Motor neuron (in vitro differentiated cells): ENCODE measurements around the gene MYOM1. TPM values are rescaled to one million over a fixed set of nuclear protein-coding genes. Genes with fewer than 3 reads are reported as not detected.
A peak's percentile ranks its signal among the peaks of the same experiment; 100 is the strongest.

Experiments used
- ATAC-seq, 8 experiments: fragments of 200-7000 bp; cut with Tn5 transposase; replicated peaks in 6 of 8; 2 replicates each; pipeline ENCODE4 v1.8.0; 2021; ENCODE audit warnings: mild to moderate bottlenecking in 8 of 8, moderate library complexity in 8 of 8
- H3K27ac ChIP-seq, 2 donors: fragments of 250-450 bp; sonication (Bioruptor Pico); 2 replicates each; pipeline ENCODE4 v1.9.0; 2021; ENCODE audit warnings: antibody characterized with exemption in 2 of 2, mild to moderate bottlenecking in 2 of 2, moderate library complexity in 1 of 2
- H3K4me1 ChIP-seq, 2 donors: fragments of 250-450 bp; sonication (Bioruptor Pico); replicated peaks in 1 of 2; 2 replicates each; pipeline ENCODE4 v1.6.1; 2021; ENCODE audit warnings: antibody characterized with exemption in 2 of 2, mild to moderate bottlenecking in 2 of 2, moderate library complexity in 1 of 2
- H3K4me3 ChIP-seq, 5 donors: fragments of 250-450 bp; sonication (Bioruptor Pico); 2 replicates each; pipeline ENCODE4 v1.9.0; 2021; ENCODE audit warnings: antibody characterized with exemption in 5 of 5, mild to moderate bottlenecking in 5 of 5, moderate library complexity in 4 of 5
- WGBS, 10 experiments: fragments of 450-650 bp; shearing (Covaris generic); methylation state at CpG; one replicate each; pipeline ENCODE4 v1.0.0; 2022; 5-methylcytosine and 5-hydroxymethylcytosine counted together
- in situ Hi-C, 9 experiments: fragments of 400-800 bp; cut with MboI; loops; one replicate each; pipeline ENCODE4 v1.15.0; 2021; ENCODE audit warnings: low sequenced_read_pairs in 9 of 9, low pct_unique_long_range_greater_than_20kb in 2 of 9; ENCODE audit not compliant: unreplicated experiment in 9 of 9
- total RNA-seq, 8 experiments: library from RNA; unstranded; fragments of 300-600 nt; gene quantifications; 2 replicates each; pipeline versions ENCODE4 v1.2.3 to v1.2.4, GENCODE V29; 2022

MYOM1 gene
- total RNA-seq, 8 experiments from 2014 or later: 0.42 to 4.4 (median 1.2) TPM

DNA sequence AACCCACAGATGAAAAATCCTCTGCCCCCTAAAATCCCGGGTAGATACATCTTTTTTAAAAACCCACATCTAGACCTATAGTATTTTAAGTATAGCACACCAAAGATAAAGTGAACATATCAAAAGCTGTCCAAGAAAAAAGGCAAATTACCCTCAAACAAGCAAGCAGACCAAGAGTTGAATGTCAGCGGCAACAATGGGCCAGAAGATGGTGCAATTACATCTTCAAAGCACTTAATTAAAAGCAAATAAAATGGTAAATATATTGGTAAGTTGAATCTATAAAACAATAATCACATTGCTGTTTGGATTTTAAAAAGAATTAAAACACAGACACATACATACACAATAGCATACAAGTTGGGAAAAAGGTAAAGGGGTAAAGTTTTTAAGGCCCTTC is 98.5 kb downstream of the MYOM1 start:
- in situ Hi-C loops: no loop called here
- no peak for ATAC-seq
- WGBS, 10 experiments: 44 to 100% (median 69%) methylated on average over 1 to 2 of the region's 2 CpGs; no CpG with 5 or more reads in 2 of the 10 experiments
- Histone ChIP-seq H3K4me1 (peaks cover 0 to 5% of the 10 kb centered on the region in 2 donors), H3K4me3 (no peak overlapping the region), H3K27ac (no peak overlapping the region)

GRCh38 chr18:3120356-3120755 is 99.4 kb downstream of the MYOM1 start:
- no peak for ATAC-seq

GRCh38 chr18:3119401-3120341 is 100.1 kb downstream of the MYOM1 start:
- 83 to 100% (median 95%) methylated on average over 4 to 11 of the region's 12 CpGs for WGBS, 10 experiments
- H3K4me3 ChIP-seq: no peak overlapping the region
- H3K27ac ChIP-seq: no peak overlapping the region
- in situ Hi-C loops: no loop called here
- H3K4me1 ChIP-seq: peaks cover 0 to 5% of the 10 kb centered on the region in 2 donors
- peak in 1 of 8 experiments; percentile 48 for ATAC-seq

More at GRCh38 chr18:3120356-3120755, 99.4 kb downstream of the MYOM1 start:
- Histone ChIP-seq H3K27ac (no peak overlapping the region), H3K4me1 (peaks cover 0 to 5% of the 10 kb centered on the region in 2 donors), H3K4me3 (no peak overlapping the region)
- 60 to 94% (median 82%) methylated on average over 1 to 9 of the region's 9 CpGs; no CpG with 5 or more reads in 1 of the 10 experiments for WGBS, 10 experiments
- in situ Hi-C loops: no loop called here

- Histone ChIP-seq H3K27ac (no peak overlapping the region), H3K4me1 (peaks cover 0 to 5% of the 10 kb centered on the region in 2 donors), H3K4me3 (no peak overlapping the region)
- WGBS, 10 experiments: 62 to 100% (median 75%) methylated on average over 2 to 9 of the region's 10 CpGs
- in situ Hi-C loops: no loop called here
- ATAC-seq: no peak
Observed at GRCh38 chr18:3118195-3119010, 101.4 kb downstream of the MYOM1 start.

- in situ Hi-C loops: no loop called here
- peak in 1 of 8 experiments; percentile 30 for ATAC-seq
- no peak overlapping the region for H3K27ac ChIP-seq
- no peak overlapping the region for H3K4me3 ChIP-seq
- 0 to 87% (median 75%) methylated on average over 1 to 4 of the region's 4 CpGs; no CpG with 5 or more reads in 1 of the 10 experiments for WGBS, 10 experiments
- H3K4me1 ChIP-seq: peaks cover 0 to 5% of the 10 kb centered on the region in 2 donors
Observed at GRCh38 chr18:3117493-3118192, 102.1 kb downstream of the MYOM1 start.

- H3K4me3 ChIP-seq: no peak overlapping the region
- no peak overlapping the region for H3K27ac ChIP-seq
- no peak for ATAC-seq
- in situ Hi-C loops: no loop called here
- 82 to 100% (median 95%) methylated on average over 1 to 7 of the region's 7 CpGs; no CpG with 5 or more reads in 2 of the 10 experiments for WGBS, 10 experiments
- H3K4me1 ChIP-seq: peaks cover 0 to 5% of the 10 kb centered on the region in 2 donors
Observed at GRCh38 chr18:3115447-3116030, 104.2 kb downstream of the MYOM1 start.

DNA sequence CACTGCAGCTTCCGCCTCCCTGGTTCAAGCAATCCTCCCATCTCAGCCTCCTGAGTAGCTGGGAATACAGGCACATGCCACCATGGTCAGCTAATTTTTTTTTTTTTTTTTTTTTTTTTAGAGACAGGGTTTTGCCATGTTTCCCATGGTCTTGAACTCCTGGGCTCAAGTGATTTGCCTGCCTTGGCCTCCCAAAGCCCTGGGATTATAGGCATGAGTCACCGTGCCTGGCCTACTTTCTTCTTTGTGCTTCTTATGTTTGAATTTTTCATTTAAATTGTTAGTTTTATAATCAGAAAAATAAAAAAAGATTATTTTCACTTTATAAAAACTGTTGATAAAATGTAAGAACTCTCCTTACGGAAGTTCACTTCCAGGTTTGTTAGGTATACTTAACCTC is 105.3 kb downstream of the MYOM1 start:
- Histone ChIP-seq H3K27ac (no peak overlapping the region), H3K4me3 (no peak overlapping the region), H3K4me1 (peaks cover 0 to 5% of the 10 kb centered on the region in 2 donors)
- ATAC-seq: no peak
- in situ Hi-C loops: no loop called here
- 50 to 100% (median 73%) methylated on average over 1 to 3 of the region's 3 CpGs for WGBS, 10 experiments

GRCh38 chr18:3114026-3114425 is 105.7 kb downstream of the MYOM1 start:
- peak in 1 of 8 experiments; percentile 47 for ATAC-seq
- H3K4me1 ChIP-seq: peaks cover 0 to 5% of the 10 kb centered on the region in 2 donors
- H3K27ac ChIP-seq: no peak overlapping the region
- WGBS, 10 experiments: 67 to 100% (median 77%) methylated on average over 1 to 8 of the region's 8 CpGs; no CpG with 5 or more reads in 2 of the 10 experiments
- no peak overlapping the region for H3K4me3 ChIP-seq
- in situ Hi-C loops: no loop called here

GRCh38 chr18:3111523-3112240 is 108.1 kb downstream of the MYOM1 start:
- in situ Hi-C loops: no loop called here
- 48 to 100% (median 80%) methylated on average over 1 to 6 of the region's 6 CpGs for WGBS, 10 experiments
- Histone ChIP-seq H3K27ac (no peak overlapping the region), H3K4me3 (no peak overlapping the region), H3K4me1 (peaks cover 0 to 8% of the 10 kb centered on the region in 2 donors)
- ATAC-seq: no peak

GRCh38 chr18:3110034-3110752 is 109.6 kb downstream of the MYOM1 start:
- H3K4me3 ChIP-seq: no peak overlapping the region
- H3K27ac ChIP-seq: no peak overlapping the region
- WGBS, 10 experiments: 40 to 100% (median 86%) methylated on average over 1 to 7 of the region's 7 CpGs
- ATAC-seq: no peak
- H3K4me1 ChIP-seq: peaks cover 0 to 8% of the 10 kb centered on the region in 2 donors
- in situ Hi-C loops: no loop called here

DNA sequence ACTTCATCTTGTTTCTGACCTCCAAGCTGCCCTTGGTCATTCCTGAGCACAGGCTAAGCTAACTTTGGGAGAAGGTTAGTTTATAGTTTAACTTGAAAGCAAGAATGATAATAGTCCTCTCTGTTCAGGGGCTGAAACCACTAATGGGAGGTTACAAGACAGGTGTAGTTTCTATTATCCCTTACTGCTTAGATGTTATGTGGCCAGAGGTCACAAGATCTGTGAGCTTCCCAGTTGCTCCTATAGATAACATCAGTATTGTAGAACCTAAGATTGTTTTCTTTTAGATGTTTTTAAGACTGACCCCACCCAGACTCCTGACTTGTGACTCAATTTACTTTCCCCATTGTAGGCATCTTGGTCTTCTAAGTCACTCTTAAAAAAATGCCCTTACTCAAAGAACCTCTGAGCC is 112.0 kb downstream of the MYOM1 start:
- Histone ChIP-seq H3K27ac (no peak overlapping the region), H3K4me3 (no peak overlapping the region), H3K4me1 (peaks cover 5 to 21% of the 10 kb centered on the region in 2 donors)
- ATAC-seq: no peak
- in situ Hi-C loops: no loop called here
